ENCODE measurements around the gene TSPO2.
"Not testable (repeated sequence)": the region's sequence is repeated elsewhere in the genome, so short reads cannot be mapped to it uniquely, and the experiment has no call there.

DNA sequence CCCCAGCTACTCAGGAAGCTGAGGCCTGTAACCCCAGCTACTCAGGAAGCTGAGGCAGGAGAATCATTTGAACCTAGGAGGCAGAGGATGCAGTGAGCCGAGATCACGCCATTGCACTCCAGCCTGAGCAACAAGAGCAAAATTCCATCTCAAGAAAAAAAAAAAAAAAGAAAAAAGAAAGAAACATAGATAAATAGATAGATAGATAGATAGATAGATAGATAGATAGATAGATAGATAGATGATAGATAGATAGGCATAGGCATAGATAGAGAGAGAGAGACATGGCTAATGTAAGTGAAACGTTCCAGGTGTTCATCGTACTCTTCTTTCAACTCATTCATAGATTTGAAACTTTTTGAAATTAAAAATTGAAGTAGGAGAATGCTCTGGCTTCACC, 35.3 kb upstream of the TSPO2 start:
- TF ChIP-seq, protein P1, sequence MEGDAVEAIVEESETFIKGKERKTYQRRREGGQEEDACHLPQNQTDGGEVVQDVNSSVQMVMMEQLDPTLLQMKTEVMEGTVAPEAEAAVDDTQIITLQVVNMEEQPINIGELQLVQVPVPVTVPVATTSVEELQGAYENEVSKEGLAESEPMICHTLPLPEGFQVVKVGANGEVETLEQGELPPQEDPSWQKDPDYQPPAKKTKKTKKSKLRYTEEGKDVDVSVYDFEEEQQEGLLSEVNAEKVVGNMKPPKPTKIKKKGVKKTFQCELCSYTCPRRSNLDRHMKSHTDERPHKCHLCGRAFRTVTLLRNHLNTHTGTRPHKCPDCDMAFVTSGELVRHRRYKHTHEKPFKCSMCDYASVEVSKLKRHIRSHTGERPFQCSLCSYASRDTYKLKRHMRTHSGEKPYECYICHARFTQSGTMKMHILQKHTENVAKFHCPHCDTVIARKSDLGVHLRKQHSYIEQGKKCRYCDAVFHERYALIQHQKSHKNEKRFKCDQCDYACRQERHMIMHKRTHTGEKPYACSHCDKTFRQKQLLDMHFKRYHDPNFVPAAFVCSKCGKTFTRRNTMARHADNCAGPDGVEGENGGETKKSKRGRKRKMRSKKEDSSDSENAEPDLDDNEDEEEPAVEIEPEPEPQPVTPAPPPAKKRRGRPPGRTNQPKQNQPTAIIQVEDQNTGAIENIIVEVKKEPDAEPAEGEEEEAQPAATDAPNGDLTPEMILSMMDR (IDR thresholded peaks at IDR 0.05; ENCODE audit: control extremely low read depth in 1 of 3, insufficient read depth in 1 of 3, low read depth in 1 of 3, low read length in 3 of 3): not testable (repeated sequence)
- TF ChIP-seq ZNF274 (IDR thresholded peaks at IDR 0.05; ENCODE audit: borderline replicate concordance, extremely low read depth, low read length); CHD2 (IDR thresholded peaks at IDR 0.05; ENCODE audit: low read length); RXRA (IDR thresholded peaks at IDR 0.05; ENCODE audit: insufficient read depth, low read depth, low read length); BRCA1 (IDR thresholded peaks at IDR 0.05; ENCODE audit: low read depth, low read length); SP1 (IDR thresholded peaks at IDR 0.05; ENCODE audit: low read depth, low read length); KDM1A (IDR thresholded peaks at IDR 0.05; ENCODE audit: borderline replicate concordance, low read length); POLR2A (IDR thresholded peaks at IDR 0.05; ENCODE audit: control extremely low read depth in 1 of 2, low read depth in 2 of 2, low read length in 2 of 2): not testable (repeated sequence)

Data from H1 (cell line).